ENCODE results near the gene USP22. TPM values are rescaled to one million over a fixed set of nuclear protein-coding genes. Genes with fewer than 3 reads are reported as not detected.
"Not testable (repeated sequence)": the region's sequence is repeated elsewhere in the genome, so short reads cannot be mapped to it uniquely, and the experiment has no call there.

Gene USP22
- total and polyA plus RNA-seq, 3 donors from 2014 or later: 96.3 to 216 (median 161) TPM

DNA sequence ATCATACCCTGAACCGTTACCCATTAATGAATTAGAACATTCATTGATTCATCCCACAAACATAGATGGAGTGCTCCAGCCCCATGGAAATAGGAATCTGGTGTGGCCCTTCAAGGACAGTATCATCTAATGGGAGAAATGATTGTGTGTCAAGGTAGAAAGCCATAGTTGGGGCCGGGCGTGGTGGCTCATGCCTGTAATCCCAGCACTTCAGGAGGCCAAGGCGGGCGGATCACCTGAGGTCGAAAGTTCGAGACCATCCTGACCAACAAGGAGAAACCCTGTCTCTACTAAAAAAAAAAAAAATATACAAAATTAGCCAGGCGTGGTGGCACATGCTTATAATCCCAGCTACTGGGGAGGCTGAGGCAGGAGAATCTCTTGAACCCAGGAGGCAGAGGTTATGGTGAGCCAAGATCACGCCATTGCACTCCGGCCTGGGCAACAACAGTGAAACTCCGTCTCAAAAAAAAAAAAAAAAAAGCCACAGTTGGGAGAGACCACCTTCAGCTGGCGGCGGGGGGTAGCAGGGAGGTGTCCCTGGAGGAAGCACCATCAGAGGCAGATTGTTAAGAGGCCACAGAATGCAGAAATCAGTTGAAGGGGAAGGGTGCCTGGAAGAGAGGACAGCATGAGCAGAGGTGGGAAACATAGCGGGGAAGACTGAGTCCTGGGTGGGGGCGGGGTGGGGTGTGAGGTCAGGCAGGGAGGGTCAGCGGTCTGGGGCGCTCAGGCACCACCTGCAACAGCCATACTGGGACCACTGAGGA lies 60.0 kb downstream of the USP22 start:
- H3K27me3 ChIP-seq: no peaks in the 10 kb centered on the region
- TF ChIP-seq POLR2A (IDR thresholded peaks at IDR 0.05): no peak
- TF ChIP-seq, protein P1, sequence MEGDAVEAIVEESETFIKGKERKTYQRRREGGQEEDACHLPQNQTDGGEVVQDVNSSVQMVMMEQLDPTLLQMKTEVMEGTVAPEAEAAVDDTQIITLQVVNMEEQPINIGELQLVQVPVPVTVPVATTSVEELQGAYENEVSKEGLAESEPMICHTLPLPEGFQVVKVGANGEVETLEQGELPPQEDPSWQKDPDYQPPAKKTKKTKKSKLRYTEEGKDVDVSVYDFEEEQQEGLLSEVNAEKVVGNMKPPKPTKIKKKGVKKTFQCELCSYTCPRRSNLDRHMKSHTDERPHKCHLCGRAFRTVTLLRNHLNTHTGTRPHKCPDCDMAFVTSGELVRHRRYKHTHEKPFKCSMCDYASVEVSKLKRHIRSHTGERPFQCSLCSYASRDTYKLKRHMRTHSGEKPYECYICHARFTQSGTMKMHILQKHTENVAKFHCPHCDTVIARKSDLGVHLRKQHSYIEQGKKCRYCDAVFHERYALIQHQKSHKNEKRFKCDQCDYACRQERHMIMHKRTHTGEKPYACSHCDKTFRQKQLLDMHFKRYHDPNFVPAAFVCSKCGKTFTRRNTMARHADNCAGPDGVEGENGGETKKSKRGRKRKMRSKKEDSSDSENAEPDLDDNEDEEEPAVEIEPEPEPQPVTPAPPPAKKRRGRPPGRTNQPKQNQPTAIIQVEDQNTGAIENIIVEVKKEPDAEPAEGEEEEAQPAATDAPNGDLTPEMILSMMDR (IDR thresholded peaks at IDR 0.05): no peak
- 84 to 90% methylated on average over 17 of the region's 17 CpGs for WGBS, 2 donors
- H3K36me3 ChIP-seq (ENCODE audit: low read depth, missing control alignments): no peaks in the 10 kb centered on the region
- H3K4me1 ChIP-seq: no peaks in the 10 kb centered on the region
- no peak for DNase-seq
- H3K27ac ChIP-seq: no peak overlapping the region
- intact Hi-C loops (cut with DNase I; ENCODE audit: low total_unique reads): no loop called here
- H3K9me3 ChIP-seq: no peaks in the 10 kb centered on the region
- no peak overlapping the region for H3K4me3 ChIP-seq

DNA sequence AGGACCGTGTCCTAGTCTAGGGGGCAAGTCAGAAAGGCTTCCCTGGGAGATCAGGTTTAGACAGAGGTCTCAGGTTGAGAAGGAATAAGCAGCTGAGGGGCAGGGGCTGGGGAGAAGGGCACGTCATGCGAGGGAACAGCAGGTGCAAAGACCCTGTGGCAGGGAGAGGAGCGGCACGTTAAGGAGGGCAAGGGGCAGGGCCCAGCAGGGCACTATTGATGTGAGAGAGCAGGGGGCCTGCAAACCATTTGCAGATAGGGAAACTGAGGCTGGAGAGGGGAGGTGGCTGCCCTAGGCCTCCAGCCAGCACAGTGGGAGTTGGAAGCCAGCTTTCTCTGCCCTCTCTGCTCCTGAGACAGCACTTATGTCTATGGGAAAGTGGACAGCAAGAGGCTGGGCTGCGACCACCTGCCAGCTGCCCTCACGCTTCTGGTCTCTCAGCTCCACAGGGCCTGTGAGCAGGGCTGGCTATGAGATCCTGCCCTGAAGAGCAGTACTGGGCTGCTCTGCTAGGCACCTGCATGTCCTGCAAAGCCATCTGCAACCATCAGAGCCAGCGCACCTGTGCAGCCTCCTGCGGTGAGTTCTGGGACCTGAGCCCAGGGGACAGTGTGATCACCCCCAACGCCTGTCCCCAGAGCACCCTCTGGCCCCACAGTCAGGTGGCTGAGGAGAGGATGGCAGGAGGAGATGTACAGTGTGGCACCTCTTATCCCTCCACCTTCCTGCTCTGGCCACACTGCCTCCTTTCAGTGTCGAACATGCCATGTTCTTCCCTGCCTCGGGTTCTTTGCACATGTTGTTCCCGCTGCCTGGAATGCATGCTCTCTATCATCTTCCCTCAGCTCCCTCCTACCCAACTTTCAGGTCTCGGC lies 61.5 kb downstream of the USP22 start:
- intact Hi-C loops (cut with DNase I; ENCODE audit: low total_unique reads): no loop called here
- no peak for DNase-seq
- no peaks in the 10 kb centered on the region for H3K27me3 ChIP-seq
- H3K27ac ChIP-seq: no peak overlapping the region
- no peaks in the 10 kb centered on the region for H3K4me1 ChIP-seq
- no peak for TF ChIP-seq POLR2A (IDR thresholded peaks at IDR 0.05)
- TF ChIP-seq, protein P1 (IDR thresholded peaks at IDR 0.05): no peak
- H3K36me3 ChIP-seq (ENCODE audit: low read depth, missing control alignments): no peaks in the 10 kb centered on the region
- H3K4me3 ChIP-seq: no peak overlapping the region
- H3K9me3 ChIP-seq: no peaks in the 10 kb centered on the region
- WGBS, 2 donors: 87 to 95% methylated on average over 11 to 14 of the region's 14 CpGs

DNA sequence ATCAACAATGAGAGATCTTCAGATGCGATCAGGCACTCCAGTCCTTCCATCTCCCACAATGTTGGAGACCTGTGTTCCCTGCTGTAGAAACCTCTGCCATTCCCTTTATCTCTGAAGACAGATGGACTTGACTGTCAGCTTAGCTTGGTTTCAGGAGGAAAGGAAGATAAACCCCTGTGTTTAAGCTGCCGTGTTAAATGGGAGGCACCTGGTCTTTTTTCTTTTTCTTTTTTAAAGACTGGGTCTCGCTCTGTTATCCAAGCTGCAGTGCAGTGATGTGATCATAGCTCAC lies 63.1 kb downstream of the USP22 start:
- H3K27me3 ChIP-seq: no peaks in the 10 kb centered on the region
- no peaks in the 10 kb centered on the region for H3K36me3 ChIP-seq (ENCODE audit: low read depth, missing control alignments)
- TF ChIP-seq, protein P1 (IDR thresholded peaks at IDR 0.05): no peak
- TF ChIP-seq POLR2A (IDR thresholded peaks at IDR 0.05): no peak
- DNase-seq: no peak
- intact Hi-C loops (cut with DNase I; ENCODE audit: low total_unique reads): no loop called here
- no peaks in the 10 kb centered on the region for H3K9me3 ChIP-seq
- no peaks in the 10 kb centered on the region for H3K4me1 ChIP-seq
- no peak overlapping the region for H3K4me3 ChIP-seq
- 65 to 79% methylated on average over 3 of the region's 3 CpGs for WGBS, 2 donors
- H3K27ac ChIP-seq: no peak overlapping the region

GRCh38 chr17:20979007-20979791 lies 63.6 kb downstream of the USP22 start:
- WGBS, 2 donors: 79 to 87% methylated on average over 9 of the region's 9 CpGs
- H3K4me3 ChIP-seq; H3K4me1 ChIP-seq; DNase-seq; H3K27me3 ChIP-seq; H3K27ac ChIP-seq; H3K36me3 ChIP-seq (ENCODE audit: low read depth, missing control alignments); H3K9me3 ChIP-seq; intact Hi-C loops (cut with DNase I; ENCODE audit: low total_unique reads): not testable (repeated sequence)

DNA sequence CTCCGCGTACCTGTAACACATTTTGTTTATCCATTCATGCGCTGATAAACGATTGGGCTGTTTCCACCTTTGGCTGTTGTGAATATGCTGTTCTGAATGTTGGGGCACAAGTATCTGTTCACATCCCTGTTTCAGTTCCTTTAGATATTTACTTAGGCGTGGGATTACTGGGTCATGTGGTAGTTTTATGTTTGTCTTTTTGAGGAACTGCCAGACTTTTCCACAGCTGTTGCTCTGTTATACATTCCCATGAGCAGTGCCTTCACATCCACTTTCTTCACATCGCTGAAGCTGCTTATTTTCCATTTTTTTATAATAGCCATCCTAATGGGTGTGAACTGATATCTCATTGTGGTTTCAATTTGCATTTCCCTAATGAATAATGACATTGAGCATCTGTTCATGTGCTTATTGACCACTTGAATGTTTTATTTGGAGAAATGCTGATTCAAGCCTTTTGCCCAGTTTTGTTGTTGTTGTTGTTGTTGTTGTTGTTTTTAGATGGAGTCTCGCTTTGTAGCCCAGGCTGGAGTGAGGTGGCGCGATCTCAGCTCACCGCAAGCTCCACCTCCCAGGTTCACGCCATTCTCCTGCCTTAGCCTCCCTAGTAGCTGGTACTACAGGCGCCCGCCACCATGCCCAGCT lies 65.1 kb downstream of the USP22 start:
- H3K4me1 ChIP-seq; DNase-seq; H3K27me3 ChIP-seq; intact Hi-C loops (cut with DNase I; ENCODE audit: low total_unique reads); H3K36me3 ChIP-seq (ENCODE audit: low read depth, missing control alignments); H3K27ac ChIP-seq; H3K4me3 ChIP-seq; H3K9me3 ChIP-seq: not testable (repeated sequence)
- WGBS, 2 donors: 82 to 85% methylated on average over 13 of the region's 13 CpGs

Measured in testis (tissue), 3 donors.